ENCODE measurements around the gene TAS2R13.

Gene TAS2R13

DNA sequence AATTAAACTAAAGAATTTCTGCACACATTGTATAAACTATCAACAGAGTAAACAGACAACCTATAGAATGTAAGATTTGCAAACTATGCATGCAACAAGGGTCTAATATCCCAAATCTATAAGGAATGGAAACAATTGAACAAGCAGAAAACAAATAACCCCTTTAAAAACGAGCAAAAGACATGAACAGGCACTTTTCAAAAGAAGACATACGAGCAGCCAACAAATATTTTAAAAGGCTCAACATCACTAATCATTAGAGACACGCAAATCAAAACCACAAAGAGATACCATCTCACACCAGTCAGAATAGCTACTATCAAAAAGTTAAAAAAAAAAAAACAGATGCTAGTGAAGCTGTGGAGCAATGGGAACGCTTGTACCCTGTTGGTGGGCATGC lies 4.7 kb downstream of the TAS2R13 start:
- no peak for DNase-seq (ENCODE audit: low read depth)
- H3K4me3 ChIP-seq (ENCODE audit: low read length), result no peak overlapping the region
- TF ChIP-seq, protein P1, sequence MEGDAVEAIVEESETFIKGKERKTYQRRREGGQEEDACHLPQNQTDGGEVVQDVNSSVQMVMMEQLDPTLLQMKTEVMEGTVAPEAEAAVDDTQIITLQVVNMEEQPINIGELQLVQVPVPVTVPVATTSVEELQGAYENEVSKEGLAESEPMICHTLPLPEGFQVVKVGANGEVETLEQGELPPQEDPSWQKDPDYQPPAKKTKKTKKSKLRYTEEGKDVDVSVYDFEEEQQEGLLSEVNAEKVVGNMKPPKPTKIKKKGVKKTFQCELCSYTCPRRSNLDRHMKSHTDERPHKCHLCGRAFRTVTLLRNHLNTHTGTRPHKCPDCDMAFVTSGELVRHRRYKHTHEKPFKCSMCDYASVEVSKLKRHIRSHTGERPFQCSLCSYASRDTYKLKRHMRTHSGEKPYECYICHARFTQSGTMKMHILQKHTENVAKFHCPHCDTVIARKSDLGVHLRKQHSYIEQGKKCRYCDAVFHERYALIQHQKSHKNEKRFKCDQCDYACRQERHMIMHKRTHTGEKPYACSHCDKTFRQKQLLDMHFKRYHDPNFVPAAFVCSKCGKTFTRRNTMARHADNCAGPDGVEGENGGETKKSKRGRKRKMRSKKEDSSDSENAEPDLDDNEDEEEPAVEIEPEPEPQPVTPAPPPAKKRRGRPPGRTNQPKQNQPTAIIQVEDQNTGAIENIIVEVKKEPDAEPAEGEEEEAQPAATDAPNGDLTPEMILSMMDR (conservative IDR thresholded peaks at IDR 0.05; ENCODE audit: low read length), result no peak

DNA sequence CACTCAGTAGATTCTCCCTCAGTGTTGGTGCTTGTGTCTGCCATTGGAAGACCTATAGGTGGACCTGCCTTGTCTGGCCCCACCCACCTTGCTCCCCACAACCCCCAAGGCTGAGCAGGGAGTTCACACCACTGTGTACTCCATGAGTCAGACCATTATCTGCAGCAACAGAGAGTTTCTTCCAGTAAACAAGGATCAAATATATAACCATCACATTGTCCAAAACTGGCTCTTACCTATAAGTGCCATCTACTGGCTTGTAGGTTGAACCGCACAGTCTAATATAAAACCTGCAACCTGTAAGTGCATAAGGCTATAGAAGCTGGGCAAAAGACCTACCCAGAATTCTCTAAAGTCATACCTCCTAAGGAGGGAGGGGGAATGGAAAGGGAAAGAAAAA lies 7.9 kb downstream of the TAS2R13 start:
- DNase-seq (ENCODE audit: low read depth), result no peak
- TF ChIP-seq, protein P1 (conservative IDR thresholded peaks at IDR 0.05; ENCODE audit: low read length), result no peak

DNA sequence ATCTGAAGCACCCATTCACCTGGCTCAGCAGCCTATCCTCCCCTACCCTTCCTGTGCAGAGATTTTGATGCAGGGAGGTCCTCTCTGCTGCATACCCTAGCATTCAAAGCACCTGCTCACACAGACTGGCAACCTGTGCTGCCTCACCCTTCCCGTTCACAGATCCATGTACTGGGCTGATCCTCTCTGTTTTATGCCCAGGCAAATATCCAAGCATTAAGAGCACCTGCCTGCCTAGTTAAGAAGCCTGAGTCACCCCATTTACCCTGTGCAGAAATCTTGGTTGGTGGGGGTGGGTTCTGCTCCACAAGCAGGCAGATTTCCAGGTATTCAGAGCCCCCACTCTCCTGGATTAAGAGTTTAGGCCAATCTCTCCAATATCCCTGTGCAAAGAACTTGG lies 8.4 kb downstream of the TAS2R13 start:
- TF ChIP-seq, protein P1 (conservative IDR thresholded peaks at IDR 0.05; ENCODE audit: low read length), result no peak
- H3K4me3 ChIP-seq (ENCODE audit: low read length), result no peak overlapping the region
- no peak for DNase-seq (ENCODE audit: low read depth)

More for the DNA sequence above, 7.9 kb downstream of the TAS2R13 start:
- no peak overlapping the region for H3K4me3 ChIP-seq (ENCODE audit: low read length)

DNA sequence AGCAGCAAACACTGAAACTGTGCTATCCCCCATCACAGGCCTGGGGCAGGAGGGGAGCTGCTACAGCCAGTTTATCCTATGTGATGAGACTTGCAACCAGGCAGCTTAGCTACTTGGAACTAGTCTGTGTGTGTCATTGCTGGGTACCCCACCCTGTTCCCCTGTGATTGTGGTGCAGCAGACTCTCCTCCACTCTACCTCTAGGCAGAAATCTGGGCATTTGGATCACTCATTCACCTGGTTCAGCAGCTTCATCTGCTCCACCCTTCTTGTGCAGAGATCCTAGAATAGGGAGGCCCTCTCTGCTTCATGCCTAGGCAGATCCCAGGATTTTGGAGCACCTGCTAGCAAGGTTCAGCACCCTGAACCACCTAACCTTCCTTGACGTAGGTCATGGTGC lies 8.8 kb downstream of the TAS2R13 start:
- H3K4me3 ChIP-seq (ENCODE audit: low read length), result no peak overlapping the region
- no peak for DNase-seq (ENCODE audit: low read depth)
- TF ChIP-seq, protein P1 (conservative IDR thresholded peaks at IDR 0.05; ENCODE audit: low read length), result no peak

DNA sequence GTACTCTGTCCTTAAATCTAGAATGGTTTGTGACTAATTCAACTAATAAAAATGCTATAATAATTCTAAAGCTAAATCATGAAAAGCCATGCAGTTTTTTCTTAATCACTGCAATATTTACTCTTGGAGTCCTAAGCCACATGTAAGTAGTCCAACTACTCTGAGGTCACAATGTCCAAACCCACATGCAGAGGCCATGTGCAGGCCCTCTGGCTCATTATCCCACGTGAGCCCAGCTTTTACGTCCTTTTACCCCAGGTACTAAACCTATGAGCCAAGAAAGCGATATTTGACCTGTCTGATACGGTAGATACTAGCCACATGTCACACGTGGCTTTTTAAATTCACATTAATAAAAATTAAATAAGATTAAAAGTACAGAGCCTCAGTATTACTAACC lies 12.5 kb downstream of the TAS2R13 start:
- TF ChIP-seq, protein P1 (conservative IDR thresholded peaks at IDR 0.05; ENCODE audit: low read length), result no peak
- no peak overlapping the region for H3K4me3 ChIP-seq (ENCODE audit: low read length)
- no peak for DNase-seq (ENCODE audit: low read depth)

GRCh38 chr12:10891937-10892336 lies 17.4 kb downstream of the TAS2R13 start:
- DNase-seq (ENCODE audit: low read depth), result no peak
- H3K4me3 ChIP-seq (ENCODE audit: low read length), result no peak overlapping the region
- TF ChIP-seq, protein P1 (conservative IDR thresholded peaks at IDR 0.05; ENCODE audit: low read length), result no peak

DNA sequence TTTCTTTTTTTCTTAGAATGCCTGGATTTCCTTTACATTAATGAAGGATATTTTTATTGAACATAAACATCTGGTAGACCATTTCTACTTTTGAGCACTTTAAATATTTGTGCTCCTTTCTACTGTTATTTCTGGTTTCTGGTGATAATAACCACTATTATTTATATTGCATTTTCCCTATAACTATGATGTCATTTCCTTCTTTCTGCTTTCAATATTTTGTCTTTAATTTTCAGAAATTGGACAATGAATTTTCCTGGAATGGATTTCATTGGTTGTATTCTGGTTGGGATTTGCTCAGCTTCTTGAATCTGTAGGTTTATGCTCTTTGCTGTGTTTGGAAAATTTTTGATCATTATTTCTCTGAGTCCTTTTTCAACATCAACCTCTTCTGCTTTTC lies 20.1 kb downstream of the TAS2R13 start:
- H3K4me3 ChIP-seq (ENCODE audit: low read length), result no peak overlapping the region
- TF ChIP-seq, protein P1 (conservative IDR thresholded peaks at IDR 0.05; ENCODE audit: low read length), result no peak
- DNase-seq (ENCODE audit: low read depth), result no peak

Data from AG10803 (cell line).